ENCODE results near the gene CCDC71.

GRCh38 chr3:49165771-49166751 lies at the start of gene CCDC71:
- TF ChIP-seq, protein P1, sequence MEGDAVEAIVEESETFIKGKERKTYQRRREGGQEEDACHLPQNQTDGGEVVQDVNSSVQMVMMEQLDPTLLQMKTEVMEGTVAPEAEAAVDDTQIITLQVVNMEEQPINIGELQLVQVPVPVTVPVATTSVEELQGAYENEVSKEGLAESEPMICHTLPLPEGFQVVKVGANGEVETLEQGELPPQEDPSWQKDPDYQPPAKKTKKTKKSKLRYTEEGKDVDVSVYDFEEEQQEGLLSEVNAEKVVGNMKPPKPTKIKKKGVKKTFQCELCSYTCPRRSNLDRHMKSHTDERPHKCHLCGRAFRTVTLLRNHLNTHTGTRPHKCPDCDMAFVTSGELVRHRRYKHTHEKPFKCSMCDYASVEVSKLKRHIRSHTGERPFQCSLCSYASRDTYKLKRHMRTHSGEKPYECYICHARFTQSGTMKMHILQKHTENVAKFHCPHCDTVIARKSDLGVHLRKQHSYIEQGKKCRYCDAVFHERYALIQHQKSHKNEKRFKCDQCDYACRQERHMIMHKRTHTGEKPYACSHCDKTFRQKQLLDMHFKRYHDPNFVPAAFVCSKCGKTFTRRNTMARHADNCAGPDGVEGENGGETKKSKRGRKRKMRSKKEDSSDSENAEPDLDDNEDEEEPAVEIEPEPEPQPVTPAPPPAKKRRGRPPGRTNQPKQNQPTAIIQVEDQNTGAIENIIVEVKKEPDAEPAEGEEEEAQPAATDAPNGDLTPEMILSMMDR (IDR thresholded peaks at IDR 0.05): no peak
- TF ChIP-seq POLR2A (IDR thresholded peaks at IDR 0.05): peak; percentile 47 to 71
- TF ChIP-seq POLR2AphosphoS5 (IDR thresholded peaks at IDR 0.05): peak; percentile 82
- no peak for TF ChIP-seq EP300 (IDR thresholded peaks at IDR 0.05)
